Measurements from ENCODE around the gene SC5D.

Gene SC5D

DNA sequence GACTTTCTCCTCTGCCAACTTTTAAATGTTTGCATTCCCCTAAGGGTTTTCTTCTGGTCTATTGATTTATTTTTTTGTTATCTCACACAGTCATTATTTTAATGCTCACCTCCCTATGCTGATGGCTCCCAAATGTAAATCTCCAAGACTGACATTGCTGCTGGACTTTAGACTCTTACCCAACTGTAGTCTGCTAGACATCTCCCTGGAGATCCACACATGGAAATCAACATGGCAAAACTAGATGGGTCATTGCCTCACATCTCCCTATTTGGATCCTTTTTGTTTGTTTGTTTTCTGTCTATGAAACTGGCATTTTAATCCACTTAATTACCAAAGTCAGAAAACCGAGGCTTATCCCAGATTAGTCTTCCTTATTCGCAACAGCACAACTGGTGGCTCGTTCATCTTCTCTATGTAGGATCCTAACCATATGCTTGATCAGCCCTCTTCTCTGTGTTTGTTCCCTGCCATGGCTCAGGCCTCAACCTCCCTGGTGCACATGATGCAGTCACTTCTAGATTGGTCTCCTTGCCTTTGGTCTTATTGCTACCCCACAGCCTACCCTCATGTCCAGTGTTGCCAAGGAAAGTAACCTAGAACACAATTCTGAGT lies 37.3 kb downstream of the SC5D start:
- DNase-seq = no peak

GRCh38 chr11:121330614-121331435 lies 38.3 kb downstream of the SC5D start:
- DNase-seq = no peak

- no peak for DNase-seq
These were observed 42.6 kb downstream of the SC5D start for GRCh38 chr11:121334973-121335710.

GRCh38 chr11:121336279-121336937 lies 43.8 kb downstream of the SC5D start:
- DNase-seq = no peak

DNA sequence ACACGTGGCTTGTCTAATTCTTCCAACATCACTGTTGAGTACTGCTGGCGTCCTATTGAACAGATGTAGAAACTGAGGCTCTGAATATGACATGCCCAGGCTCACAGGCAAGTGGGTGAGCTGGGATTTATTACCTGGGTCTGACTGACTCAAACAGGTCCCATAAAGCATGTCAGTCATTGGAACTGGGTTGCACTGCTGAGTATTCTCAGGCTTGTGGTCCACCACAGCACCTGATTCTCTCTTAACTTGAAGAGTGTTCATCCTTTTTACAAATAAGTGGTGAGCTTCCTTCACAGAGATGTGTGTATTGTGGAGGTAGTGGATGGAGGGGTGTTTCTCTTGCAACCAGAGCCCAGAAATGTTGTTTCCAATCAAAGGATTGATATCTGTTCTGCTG lies 44.5 kb downstream of the SC5D start:
- DNase-seq = no peak

DNA sequence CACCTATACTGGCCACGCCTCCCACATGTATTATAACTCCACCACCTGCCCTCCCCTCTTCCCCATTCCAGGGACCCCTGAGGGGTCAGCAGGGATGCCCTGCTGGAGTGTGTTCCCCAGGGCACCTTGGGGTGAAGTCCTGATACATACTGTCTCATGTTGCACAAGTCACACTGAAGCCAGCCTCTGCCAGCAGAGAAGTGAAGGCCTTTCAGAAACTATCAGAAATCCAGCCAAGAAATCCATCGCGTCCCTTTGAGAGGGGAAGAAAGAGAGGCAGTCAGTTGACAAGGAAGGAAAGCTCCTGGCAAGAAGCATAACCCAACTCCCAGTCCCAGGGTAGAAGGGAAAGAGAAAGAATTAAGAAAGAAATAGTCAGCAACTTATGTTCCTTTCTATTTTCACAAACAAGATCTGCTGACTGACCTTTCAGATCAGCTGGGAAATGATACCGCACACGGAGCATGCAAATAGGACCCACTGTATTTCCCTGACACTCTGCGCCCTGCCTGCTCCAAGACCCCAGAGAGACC lies 45.2 kb downstream of the SC5D start:
- no peak for DNase-seq

- DNase-seq = no peak
These were observed 46.0 kb downstream of the SC5D start for GRCh38 chr11:121338536-121338935.

GRCh38 chr11:121340032-121340580 lies 47.5 kb downstream of the SC5D start:
- DNase-seq = no peak

GRCh38 chr11:121341609-121342008 lies 49.0 kb downstream of the SC5D start:
- no peak for DNase-seq

GRCh38 chr11:121344824-121345223 lies 52.3 kb downstream of the SC5D start:
- DNase-seq = no peak

- DNase-seq = no peak
These were observed 54.5 kb downstream of the SC5D start for GRCh38 chr11:121347094-121347493.

DNA sequence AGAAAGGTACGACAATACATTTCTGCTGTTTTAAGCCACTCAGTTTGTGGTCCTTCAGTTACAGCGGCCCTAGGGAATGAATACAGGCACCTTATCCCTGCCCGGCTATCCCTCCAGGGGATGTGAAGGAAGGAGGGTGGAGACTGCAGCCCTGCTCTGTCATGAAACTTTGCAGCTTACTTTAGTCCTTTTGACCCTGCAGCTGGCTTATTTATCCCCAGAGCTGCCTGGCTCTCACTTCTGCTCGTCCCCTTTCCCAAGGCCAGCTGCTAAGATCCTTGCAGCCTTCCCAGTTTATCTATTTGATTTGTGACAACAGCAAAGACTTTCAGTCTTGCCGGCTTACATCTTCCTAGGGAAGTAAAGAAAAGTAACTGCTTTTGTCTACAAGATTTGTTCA lies 55.2 kb downstream of the SC5D start:
- DNase-seq = no peak

- DNase-seq = no peak
These were observed 55.8 kb downstream of the SC5D start for GRCh38 chr11:121348220-121348875.

GRCh38 chr11:121349790-121350189 lies 57.2 kb downstream of the SC5D start:
- no peak for DNase-seq

- no peak for DNase-seq
These were observed 57.9 kb downstream of the SC5D start for GRCh38 chr11:121350314-121351082.

DNA sequence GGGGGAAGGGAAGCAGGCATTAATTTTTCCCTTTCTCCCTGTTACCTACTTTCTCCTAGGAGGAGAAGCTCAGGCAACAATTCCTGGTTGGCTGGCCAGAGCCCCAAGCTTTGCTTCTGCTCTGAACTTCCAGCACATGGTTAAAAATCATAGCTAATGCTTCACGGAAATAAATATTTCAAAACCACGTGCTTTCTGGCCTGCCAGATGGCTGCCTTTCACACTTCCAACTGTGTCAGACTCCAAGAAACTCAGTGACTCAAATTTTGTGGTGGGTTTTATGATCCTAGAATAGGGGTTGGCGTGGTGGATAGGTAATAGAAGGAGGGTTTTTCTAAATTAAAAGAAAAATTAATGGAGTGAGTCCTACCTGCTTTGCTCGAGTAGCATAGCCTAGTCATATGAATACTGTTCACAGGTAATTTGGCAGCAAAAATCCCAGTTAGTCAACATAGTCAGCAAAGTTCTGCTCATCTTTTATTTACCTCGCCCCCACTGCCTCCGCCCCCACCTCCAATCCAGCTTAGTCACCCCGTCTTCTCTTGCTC lies 58.6 kb downstream of the SC5D start:
- DNase-seq = no peak

DNA sequence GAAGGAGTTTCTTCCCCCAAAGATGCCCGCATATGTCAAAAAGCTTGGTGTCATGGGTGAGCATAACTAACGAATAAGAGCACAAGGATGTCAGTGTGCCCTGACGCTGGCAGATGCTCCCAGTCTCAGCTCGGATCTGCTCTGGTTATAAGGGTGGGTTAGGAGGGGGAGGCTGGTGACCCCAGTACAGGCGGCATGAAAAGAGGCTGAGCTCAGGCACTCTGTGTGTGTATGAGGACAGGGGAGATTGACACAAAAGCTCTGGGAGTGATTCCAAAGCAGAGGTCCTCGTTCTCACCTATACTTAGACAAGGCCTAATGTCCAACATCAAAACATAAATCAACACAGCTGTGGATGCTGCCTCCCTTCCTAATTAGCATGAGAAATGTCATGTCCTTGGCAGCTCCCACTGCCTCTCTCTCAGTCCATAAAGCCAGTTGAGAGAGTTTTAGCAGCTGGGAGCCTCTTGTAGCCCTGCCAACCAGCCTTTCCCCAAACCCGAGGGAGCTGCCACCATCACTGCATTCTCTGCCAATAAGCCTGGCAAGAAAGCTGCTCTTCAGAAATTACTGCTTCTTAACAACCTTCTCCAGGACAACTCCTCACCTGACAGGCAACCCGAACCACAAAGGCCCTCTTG lies 59.8 kb downstream of the SC5D start:
- DNase-seq = no peak

GRCh38 chr11:121354192-121354591 lies 61.6 kb downstream of the SC5D start:
- no peak for DNase-seq

DNA sequence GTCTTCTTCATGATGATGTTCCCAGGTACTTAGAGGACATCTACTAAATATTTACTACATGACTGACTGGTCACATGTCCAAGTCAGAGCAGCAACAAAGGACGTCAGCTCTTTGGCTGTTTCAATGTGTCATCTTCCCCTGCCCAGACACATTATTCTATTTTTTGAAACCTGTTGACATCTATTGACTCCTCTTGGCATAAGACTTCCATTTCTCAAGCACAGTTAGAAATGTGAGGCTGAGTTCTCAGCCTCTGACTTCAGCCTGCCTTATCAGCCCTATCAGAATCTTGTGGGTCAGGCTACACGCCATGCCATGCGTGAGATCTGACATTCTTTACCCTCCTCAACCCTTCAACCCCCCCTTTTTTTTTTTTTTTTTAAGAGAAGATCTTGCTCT lies 63.8 kb downstream of the SC5D start:
- DNase-seq = no peak

All from cerebellar nuclear complex (tissue), 1 donor.